SK-N-SH treated with all-trans-retinoic acid at 6 μM for 48 hours (cell line): ENCODE measurements around the gene FNIP1.
A peak's percentile ranks its signal among the peaks of the same experiment; 100 is the strongest.

ENCODE experiments used
- BACH2 ChIP-seq: fragments of 250-450 bp; sonication (Bioruptor Pico); IDR thresholded peaks from 2 replicates; pipeline ENCODE4 v1.9.0; 2021; ENCODE audit warnings: mild to moderate bottlenecking, borderline replicate concordance
- ISL1 ChIP-seq: fragments of 250-450 bp; sonication (Bioruptor Pico); IDR thresholded peaks from 2 replicates; pipeline ENCODE4 v2.1.2; 2022; ENCODE audit warnings: mild to moderate bottlenecking, moderate library complexity
- OSR1 ChIP-seq: fragments of 250-450 bp; sonication (Bioruptor Pico); IDR thresholded peaks from 2 replicates; pipeline ENCODE4 v1.8.0; 2022; ENCODE audit warnings: moderate library complexity, mild to moderate bottlenecking, inconsistent platforms
- PPARA ChIP-seq: fragments of 250-450 bp; sonication (Bioruptor Pico); IDR thresholded peaks from 2 replicates; pipeline ENCODE4 v1.5.0; 2020; ENCODE audit warnings: mild to moderate bottlenecking, borderline replicate concordance
- SNAI2 ChIP-seq: fragments of 250-450 bp; sonication (Bioruptor Pico); IDR thresholded peaks from 2 replicates; pipeline ENCODE4 v1.5.0; 2020; ENCODE audit warnings: mild to moderate bottlenecking, moderate library complexity
- TCF4 ChIP-seq: fragments of 250-450 bp; sonication (Bioruptor Pico); IDR thresholded peaks from 2 replicates; pipeline ENCODE4 v1.8.0; 2021; ENCODE audit warnings: mild to moderate bottlenecking, moderate library complexity, borderline replicate concordance
- ZFP3 ChIP-seq: fragments of 250-450 bp; sonication (Bioruptor Pico); IDR thresholded peaks from 2 replicates; pipeline ENCODE4 v1.5.0; 2020; ENCODE audit warnings: mild to moderate bottlenecking, moderate library complexity
- ZNF565 ChIP-seq: fragments of 450-650 bp; formaldehyde crosslinking; conservative IDR thresholded peaks from 2 replicates; pipeline ENCODE4 v1.5.0; 2020; ENCODE audit warnings: low read depth, mild to moderate bottlenecking, moderate library complexity
- ZNF8 ChIP-seq: fragments of 450-650 bp; formaldehyde crosslinking; IDR thresholded peaks from 2 replicates; pipeline ENCODE4 v1.5.0; 2020; ENCODE audit warnings: mild to moderate bottlenecking, moderate library complexity
- TF ChIP-seq, protein P1 (sequence below): fragments of 250-450 bp; sonication (Bioruptor Pico); IDR thresholded peaks from 2 replicates; pipeline ENCODE4 v1.8.0; 2020; ENCODE audit warnings: mild to moderate bottlenecking, moderate library complexity, borderline replicate concordance

DNA sequence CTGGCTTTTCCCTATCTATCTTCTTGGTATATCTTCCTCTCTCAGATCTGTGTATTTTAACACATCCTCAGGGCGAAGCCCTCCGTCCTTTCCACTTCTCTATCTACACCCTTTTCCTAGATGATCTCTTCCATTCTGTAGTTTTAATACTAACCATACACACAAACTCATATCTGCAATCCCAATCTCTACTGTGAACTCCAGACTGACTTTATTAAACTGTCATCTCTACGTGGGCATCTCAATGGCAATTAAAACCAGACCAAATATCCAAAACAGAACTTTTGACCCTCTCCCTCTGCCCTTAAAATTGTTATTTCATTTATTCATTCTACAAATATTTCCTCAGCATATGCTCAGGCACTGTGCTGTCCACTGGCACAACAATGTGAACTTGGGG lies 7.1 kb downstream of the FNIP1 start:
- no peak for TF ChIP-seq SNAI2 (CRISPR knock-in tag)
- TF ChIP-seq ISL1 (CRISPR knock-in tag) = no peak
- TF ChIP-seq TCF4 (CRISPR knock-in tag) = peak; percentile 63
- TF ChIP-seq ZNF565 (CRISPR knock-in tag) = no peak
- TF ChIP-seq OSR1 = no peak
- TF ChIP-seq, protein P1, sequence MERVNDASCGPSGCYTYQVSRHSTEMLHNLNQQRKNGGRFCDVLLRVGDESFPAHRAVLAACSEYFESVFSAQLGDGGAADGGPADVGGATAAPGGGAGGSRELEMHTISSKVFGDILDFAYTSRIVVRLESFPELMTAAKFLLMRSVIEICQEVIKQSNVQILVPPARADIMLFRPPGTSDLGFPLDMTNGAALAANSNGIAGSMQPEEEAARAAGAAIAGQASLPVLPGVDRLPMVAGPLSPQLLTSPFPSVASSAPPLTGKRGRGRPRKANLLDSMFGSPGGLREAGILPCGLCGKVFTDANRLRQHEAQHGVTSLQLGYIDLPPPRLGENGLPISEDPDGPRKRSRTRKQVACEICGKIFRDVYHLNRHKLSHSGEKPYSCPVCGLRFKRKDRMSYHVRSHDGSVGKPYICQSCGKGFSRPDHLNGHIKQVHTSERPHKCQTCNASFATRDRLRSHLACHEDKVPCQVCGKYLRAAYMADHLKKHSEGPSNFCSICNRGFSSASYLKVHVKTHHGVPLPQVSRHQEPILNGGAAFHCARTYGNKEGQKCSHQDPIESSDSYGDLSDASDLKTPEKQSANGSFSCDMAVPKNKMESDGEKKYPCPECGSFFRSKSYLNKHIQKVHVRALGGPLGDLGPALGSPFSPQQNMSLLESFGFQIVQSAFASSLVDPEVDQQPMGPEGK = no peak
- TF ChIP-seq BACH2 = no peak
- no peak for TF ChIP-seq ZNF8 (CRISPR knock-in tag)
- no peak for TF ChIP-seq ZFP3
- TF ChIP-seq PPARA (CRISPR knock-in tag) = no peak
